ENCODE data around the gene ITGA3.

DNA sequence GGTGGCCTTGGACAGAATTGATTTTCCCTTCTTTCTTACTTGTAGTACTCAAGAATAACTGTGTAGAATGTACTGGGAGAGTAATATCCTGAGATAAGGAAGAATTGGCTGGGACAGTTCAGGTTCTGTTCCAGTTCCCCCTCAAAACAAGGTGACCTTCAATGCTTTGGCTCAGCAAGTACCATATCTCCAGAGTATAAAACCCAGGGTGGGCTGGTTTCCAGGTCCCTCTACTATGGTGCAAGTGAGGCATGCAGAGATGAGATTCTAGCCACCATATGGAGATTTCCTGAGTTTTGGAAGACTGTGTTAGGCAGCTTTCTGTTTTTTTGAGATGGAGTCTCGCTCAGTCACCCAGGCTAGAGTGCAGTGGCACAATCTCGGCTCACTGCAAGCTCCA is 42.8 kb upstream of the ITGA3 start:
- TF ChIP-seq, protein P1, sequence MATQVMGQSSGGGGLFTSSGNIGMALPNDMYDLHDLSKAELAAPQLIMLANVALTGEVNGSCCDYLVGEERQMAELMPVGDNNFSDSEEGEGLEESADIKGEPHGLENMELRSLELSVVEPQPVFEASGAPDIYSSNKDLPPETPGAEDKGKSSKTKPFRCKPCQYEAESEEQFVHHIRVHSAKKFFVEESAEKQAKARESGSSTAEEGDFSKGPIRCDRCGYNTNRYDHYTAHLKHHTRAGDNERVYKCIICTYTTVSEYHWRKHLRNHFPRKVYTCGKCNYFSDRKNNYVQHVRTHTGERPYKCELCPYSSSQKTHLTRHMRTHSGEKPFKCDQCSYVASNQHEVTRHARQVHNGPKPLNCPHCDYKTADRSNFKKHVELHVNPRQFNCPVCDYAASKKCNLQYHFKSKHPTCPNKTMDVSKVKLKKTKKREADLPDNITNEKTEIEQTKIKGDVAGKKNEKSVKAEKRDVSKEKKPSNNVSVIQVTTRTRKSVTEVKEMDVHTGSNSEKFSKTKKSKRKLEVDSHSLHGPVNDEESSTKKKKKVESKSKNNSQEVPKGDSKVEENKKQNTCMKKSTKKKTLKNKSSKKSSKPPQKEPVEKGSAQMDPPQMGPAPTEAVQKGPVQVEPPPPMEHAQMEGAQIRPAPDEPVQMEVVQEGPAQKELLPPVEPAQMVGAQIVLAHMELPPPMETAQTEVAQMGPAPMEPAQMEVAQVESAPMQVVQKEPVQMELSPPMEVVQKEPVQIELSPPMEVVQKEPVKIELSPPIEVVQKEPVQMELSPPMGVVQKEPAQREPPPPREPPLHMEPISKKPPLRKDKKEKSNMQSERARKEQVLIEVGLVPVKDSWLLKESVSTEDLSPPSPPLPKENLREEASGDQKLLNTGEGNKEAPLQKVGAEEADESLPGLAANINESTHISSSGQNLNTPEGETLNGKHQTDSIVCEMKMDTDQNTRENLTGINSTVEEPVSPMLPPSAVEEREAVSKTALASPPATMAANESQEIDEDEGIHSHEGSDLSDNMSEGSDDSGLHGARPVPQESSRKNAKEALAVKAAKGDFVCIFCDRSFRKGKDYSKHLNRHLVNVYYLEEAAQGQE (IDR thresholded peaks at IDR 0.05; ENCODE audit: low read depth): no peak
- no peak for TF ChIP-seq TAF1 (IDR thresholded peaks at IDR 0.05; ENCODE audit: low read depth)
- TF ChIP-seq, protein P2, sequence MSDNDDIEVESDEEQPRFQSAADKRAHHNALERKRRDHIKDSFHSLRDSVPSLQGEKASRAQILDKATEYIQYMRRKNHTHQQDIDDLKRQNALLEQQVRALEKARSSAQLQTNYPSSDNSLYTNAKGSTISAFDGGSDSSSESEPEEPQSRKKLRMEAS (IDR thresholded peaks at IDR 0.05): no peak
